Measurements from ENCODE around the gene RAB21. TPM values are rescaled to one million over a fixed set of nuclear protein-coding genes. Genes with fewer than 3 reads are reported as not detected.

RAB21 gene
- total RNA-seq, 4 donors from 2014 or later = 11.2 to 34.7 (median 14.2) TPM

DNA sequence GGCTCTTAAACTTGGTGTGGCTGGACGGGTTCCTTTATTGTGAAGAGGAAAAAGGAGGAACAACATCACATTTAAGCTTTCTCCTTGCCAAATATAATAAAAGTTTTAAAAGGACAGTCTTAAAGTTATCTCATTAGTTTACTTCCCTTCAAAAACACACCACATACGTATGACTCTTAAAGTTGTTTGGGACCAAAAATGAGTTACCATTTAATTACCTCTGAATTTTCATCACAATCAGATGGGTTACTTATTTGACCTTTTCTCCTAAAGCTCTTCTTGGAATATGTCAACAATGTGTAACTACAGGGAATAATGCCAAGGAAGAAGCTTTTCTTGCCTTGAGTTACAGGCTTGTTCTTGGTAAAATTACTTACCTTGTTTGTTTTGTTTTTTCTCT, 16.4 kb downstream of the RAB21 start:
- Histone ChIP-seq H3K9me3 (no peaks in the 10 kb centered on the region), H3K27me3 (no peaks in the 10 kb centered on the region), H3K27ac (no peak overlapping the region), H3K36me3 (peaks cover 0 to 33% (median 0%) of the 10 kb centered on the region in 3 donors), H3K4me1 (no peaks in the 10 kb centered on the region), H3K4me3 (no peak overlapping the region)
- TF ChIP-seq CTCF (IDR thresholded peaks at IDR 0.05) = no peak
- TF ChIP-seq POLR2A (IDR thresholded peaks at IDR 0.05) = no peak
- DNase-seq = no peak

DNA sequence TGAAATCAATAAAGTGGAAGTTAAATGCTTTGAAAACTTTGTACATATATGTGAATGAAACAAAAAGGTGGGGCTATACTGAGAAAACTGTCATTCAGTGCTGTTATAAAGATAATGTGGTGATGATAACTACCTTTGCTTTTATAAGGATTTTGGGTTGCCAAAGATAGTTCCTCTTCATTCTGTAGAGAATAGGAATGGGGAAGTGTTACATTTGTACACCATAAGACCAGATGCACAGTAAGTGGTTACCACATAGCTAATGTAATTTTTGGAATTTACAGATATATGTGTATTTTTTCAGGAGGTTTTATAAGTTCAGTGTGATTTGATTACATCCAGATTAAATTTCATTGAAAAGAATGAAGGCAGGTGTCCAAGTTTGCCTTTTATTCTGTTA, 18.1 kb downstream of the RAB21 start:
- no peaks in the 10 kb centered on the region for H3K9me3 ChIP-seq
- H3K4me3 ChIP-seq = no peak overlapping the region
- peaks cover 0 to 38% (median 0%) of the 10 kb centered on the region in 3 donors for H3K36me3 ChIP-seq
- no peaks in the 10 kb centered on the region for H3K27me3 ChIP-seq
- no peaks in the 10 kb centered on the region for H3K4me1 ChIP-seq
- TF ChIP-seq POLR2A (IDR thresholded peaks at IDR 0.05) (no peak), CTCF (IDR thresholded peaks at IDR 0.05) (no peak)
- DNase-seq = no peak
- H3K27ac ChIP-seq = no peak overlapping the region

GRCh38 chr12:71780237-71780822, 25.7 kb downstream of the RAB21 start:
- Histone ChIP-seq H3K27me3 (no peaks in the 10 kb centered on the region), H3K4me3 (no peak overlapping the region), H3K36me3 (peaks cover 0 to 23% (median 0%) of the 10 kb centered on the region in 3 donors), H3K27ac (no peak overlapping the region), H3K4me1 (peaks cover 0 to 5% (median 0%) of the 10 kb centered on the region in 4 donors), H3K9me3 (no peaks in the 10 kb centered on the region)
- TF ChIP-seq POLR2A (IDR thresholded peaks at IDR 0.05) = no peak
- TF ChIP-seq CTCF (IDR thresholded peaks at IDR 0.05) = peak; percentile 10 to 79 (median 69)
- peak in 1 of 3 donors; percentile 77 for DNase-seq

DNA sequence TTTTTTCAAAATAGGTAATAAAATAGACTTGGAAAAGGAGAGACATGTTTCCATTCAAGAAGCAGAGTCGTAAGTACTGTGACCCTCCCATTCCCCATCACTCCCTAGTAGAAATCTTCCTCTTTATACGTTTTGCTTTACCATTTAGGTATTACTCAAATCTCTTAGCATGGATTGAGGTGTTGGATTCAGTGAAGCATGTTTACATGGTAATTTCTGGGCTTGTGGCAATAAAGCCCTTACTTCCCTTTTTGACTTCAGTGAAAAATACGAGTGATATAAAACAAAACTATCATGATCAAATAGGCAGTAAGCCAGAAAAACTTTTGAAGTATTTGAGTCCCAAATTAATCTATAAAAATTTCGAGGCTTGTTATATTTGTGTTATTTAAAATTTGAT, 27.4 kb downstream of the RAB21 start:
- no peak for DNase-seq
- TF ChIP-seq POLR2A (IDR thresholded peaks at IDR 0.05) = no peak
- TF ChIP-seq CTCF (IDR thresholded peaks at IDR 0.05) = no peak
- H3K4me1 ChIP-seq = peaks cover 0 to 5% (median 0%) of the 10 kb centered on the region in 4 donors
- H3K27me3 ChIP-seq = no peaks in the 10 kb centered on the region
- no peaks in the 10 kb centered on the region for H3K9me3 ChIP-seq
- H3K4me3 ChIP-seq = no peak overlapping the region
- no peak overlapping the region for H3K27ac ChIP-seq
- peaks cover 0 to 35% (median 0%) of the 10 kb centered on the region in 3 donors for H3K36me3 ChIP-seq

- TF ChIP-seq CTCF (IDR thresholded peaks at IDR 0.05) (no peak), POLR2A (IDR thresholded peaks at IDR 0.05) (no peak)
- Histone ChIP-seq H3K4me3 (no peak overlapping the region), H3K27me3 (no peaks in the 10 kb centered on the region), H3K4me1 (peaks cover 0 to 4% (median 0%) of the 10 kb centered on the region in 4 donors), H3K27ac (no peak overlapping the region), H3K36me3 (peaks cover 0 to 55% (median 0%) of the 10 kb centered on the region in 3 donors), H3K9me3 (no peaks in the 10 kb centered on the region)
- DNase-seq = no peak
These were observed 32.2 kb downstream of the RAB21 start for GRCh38 chr12:71786829-71787228.

Data from Peyer's patch (tissue), 4 donors.